Nephron progenitor cell (in vitro differentiated cells): Measurements from ENCODE around the gene TEX10.

Source experiments
- DNase-seq: peaks from one replicate; pipeline ENCODE4 v3.0.0; 2021
- H3K27ac Mint-ChIP-seq: 2 replicates; pipeline ENCODE4 v1.8.0; 2021; ENCODE audit warnings: mild to moderate bottlenecking, moderate library complexity, mixed read lengths
- H3K27me3 Mint-ChIP-seq: 2 replicates; pipeline ENCODE4 v1.8.0; 2021; ENCODE audit warnings: mild to moderate bottlenecking, low read depth, mixed read lengths; ENCODE audit not compliant: poor library complexity
- H3K36me3 Mint-ChIP-seq: 2 replicates; pipeline ENCODE4 v1.8.0; 2021; ENCODE audit warnings: low read depth, mixed read lengths
- H3K4me1 Mint-ChIP-seq: 2 replicates; pipeline ENCODE4 v1.8.0; 2021; ENCODE audit warnings: mixed read lengths
- H3K4me3 Mint-ChIP-seq: 2 replicates; pipeline ENCODE4 v1.8.0; 2021; ENCODE audit warnings: mild to moderate bottlenecking, moderate library complexity, mixed read lengths
- H3K9me3 Mint-ChIP-seq: 2 replicates; pipeline ENCODE4 v1.8.0; 2021; ENCODE audit warnings: mild to moderate bottlenecking, moderate library complexity, mixed read lengths
- CTCF ChIP-seq: fragments of 200-600 bp; sonication (generic); IDR thresholded peaks from 2 replicates; pipeline ENCODE4 v1.5.0; 2021; ENCODE audit warnings: antibody characterized with exemption

The TEX10 gene

GRCh38 chr9:100315561-100315960 lies 37.2 kb downstream of the TEX10 start:
- TF ChIP-seq CTCF, result no peak
- Mint-ChIP-seq H3K4me1 (no peaks in the 10 kb centered on the region), H3K27ac (no peak overlapping the region), H3K9me3 (peaks cover 73% of the 10 kb centered on the region), H3K27me3 (peaks cover 4% of the 10 kb centered on the region), H3K4me3 (no peak overlapping the region), H3K36me3 (peaks cover 94% of the 10 kb centered on the region)
- no peak for DNase-seq

DNA sequence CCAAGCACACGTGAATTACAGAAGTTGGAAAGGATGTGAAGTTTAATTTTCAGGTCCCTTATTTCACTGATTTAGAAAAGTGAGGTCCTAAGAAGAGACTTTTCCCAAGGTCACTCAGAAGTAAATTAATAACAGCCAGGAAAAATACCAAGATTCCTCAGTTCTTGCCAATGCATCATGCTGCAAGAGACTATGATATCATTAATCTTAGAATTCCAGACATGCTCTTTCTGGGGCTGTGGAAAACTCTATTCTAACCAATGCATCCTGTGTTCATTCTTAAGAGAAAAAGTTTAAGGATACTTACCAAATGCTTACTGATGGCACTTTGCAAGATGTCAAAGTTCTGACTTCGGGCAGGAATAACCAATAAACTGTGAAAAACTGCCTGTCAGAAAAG lies 42.8 kb downstream of the TEX10 start:
- H3K27ac Mint-ChIP-seq, result no peak overlapping the region
- peaks cover 4% of the 10 kb centered on the region for H3K27me3 Mint-ChIP-seq
- H3K4me1 Mint-ChIP-seq, result no peaks in the 10 kb centered on the region
- no peak for DNase-seq
- H3K36me3 Mint-ChIP-seq, result peaks cover 99% of the 10 kb centered on the region
- H3K9me3 Mint-ChIP-seq, result peaks cover 58% of the 10 kb centered on the region
- TF ChIP-seq CTCF, result no peak
- H3K4me3 Mint-ChIP-seq, result no peak overlapping the region

GRCh38 chr9:100308965-100309564 lies 43.7 kb downstream of the TEX10 start:
- no peak for DNase-seq
- H3K4me1 Mint-ChIP-seq, result no peaks in the 10 kb centered on the region
- peaks cover 99% of the 10 kb centered on the region for H3K36me3 Mint-ChIP-seq
- no peak for TF ChIP-seq CTCF
- H3K27me3 Mint-ChIP-seq, result peaks cover 4% of the 10 kb centered on the region
- peaks cover 49% of the 10 kb centered on the region for H3K9me3 Mint-ChIP-seq
- peak overlapping the region; percentile 43 for H3K27ac Mint-ChIP-seq
- H3K4me3 Mint-ChIP-seq, result no peak overlapping the region

DNA sequence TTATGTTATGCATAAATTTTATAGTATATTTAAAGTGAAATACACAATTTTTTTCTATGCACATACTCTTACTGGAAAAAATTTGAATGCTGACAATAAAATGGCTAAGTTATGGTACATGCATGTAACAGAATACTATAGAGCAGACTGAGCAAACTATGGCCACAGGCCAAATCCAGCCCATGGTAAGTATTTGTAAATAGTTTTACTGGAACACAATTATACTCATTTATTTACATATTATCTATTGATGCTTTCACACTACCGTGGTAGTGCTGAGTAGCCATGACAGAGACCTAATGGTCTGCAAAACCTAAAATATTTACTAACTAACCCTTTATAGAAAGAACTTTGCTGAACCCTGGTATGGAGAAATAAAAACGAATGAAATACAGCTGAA lies 45.7 kb downstream of the TEX10 start:
- no peak for DNase-seq
- no peak overlapping the region for H3K27ac Mint-ChIP-seq
- H3K9me3 Mint-ChIP-seq, result peaks cover 32% of the 10 kb centered on the region
- peaks cover 2% of the 10 kb centered on the region for H3K27me3 Mint-ChIP-seq
- TF ChIP-seq CTCF, result no peak
- no peaks in the 10 kb centered on the region for H3K4me1 Mint-ChIP-seq
- H3K4me3 Mint-ChIP-seq, result no peak overlapping the region
- peaks cover 98% of the 10 kb centered on the region for H3K36me3 Mint-ChIP-seq

DNA sequence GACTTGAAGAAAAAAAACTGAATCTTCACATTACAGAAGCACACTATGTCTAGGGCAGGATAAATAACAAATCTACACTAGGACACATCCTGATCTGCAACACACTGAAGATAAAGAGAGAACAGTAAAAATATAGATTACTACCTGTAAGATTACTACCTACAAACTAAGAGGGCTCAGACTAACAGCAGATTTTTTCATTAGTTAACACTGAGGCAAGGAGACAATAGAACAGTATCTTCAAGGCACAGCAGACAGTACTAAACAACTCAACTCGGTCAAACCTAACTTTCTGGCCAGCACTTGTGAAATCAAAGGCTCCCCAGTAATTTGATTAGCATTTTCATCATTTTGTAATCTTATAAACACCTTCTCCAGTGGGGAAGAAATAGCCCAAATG lies 46.5 kb downstream of the TEX10 start:
- Mint-ChIP-seq H3K4me3 (no peak overlapping the region), H3K36me3 (peaks cover 98% of the 10 kb centered on the region), H3K27ac (no peak overlapping the region), H3K27me3 (no peaks in the 10 kb centered on the region), H3K9me3 (peaks cover 24% of the 10 kb centered on the region), H3K4me1 (no peaks in the 10 kb centered on the region)
- TF ChIP-seq CTCF, result no peak
- no peak for DNase-seq

- no peaks in the 10 kb centered on the region for H3K4me1 Mint-ChIP-seq
- no peak for DNase-seq
- H3K4me3 Mint-ChIP-seq, result no peak overlapping the region
- H3K27me3 Mint-ChIP-seq, result no peaks in the 10 kb centered on the region
- peaks cover 19% of the 10 kb centered on the region for H3K9me3 Mint-ChIP-seq
- H3K36me3 Mint-ChIP-seq, result peaks cover 92% of the 10 kb centered on the region
- H3K27ac Mint-ChIP-seq, result peak overlapping the region; percentile 7
- TF ChIP-seq CTCF, result no peak
Observed at GRCh38 chr9:100303747-100304146, 49.0 kb downstream of the TEX10 start.
